Measurements from ENCODE around the gene GC. TPM values are rescaled to one million over a fixed set of nuclear protein-coding genes. Genes with fewer than 3 reads are reported as not detected.

Gene GC
- total RNA-seq, 1 donor from 2014 or later, result not detected

- no peak for FAIRE-seq
- no peaks in the 10 kb centered on the region for H3K36me3 Mint-ChIP-seq (ENCODE audit: low read depth, unreplicated experiment)
Measured at GRCh38 chr4:71769434-71769833, 14.4 kb downstream of the GC start.

GRCh38 chr4:71768123-71768522, 15.8 kb downstream of the GC start:
- Mint-ChIP-seq H3K4me1 (ENCODE audit: low read depth, unreplicated experiment) (peaks cover 12% of the 10 kb centered on the region), H3K27me3 (ENCODE audit: low read depth, unreplicated experiment) (no peaks in the 10 kb centered on the region), H3K9me3 (ENCODE audit: unreplicated experiment) (peaks cover 4% of the 10 kb centered on the region), H3K27ac (ENCODE audit: unreplicated experiment) (no peak overlapping the region), H3K36me3 (ENCODE audit: low read depth, unreplicated experiment) (no peaks in the 10 kb centered on the region), H3K4me3 (ENCODE audit: unreplicated experiment) (no peak overlapping the region)
- TF ChIP-seq EZH2 (IDR thresholded peaks at IDR 0.05; ENCODE audit: insufficient read depth, low read length) (no peak), CTCF (IDR thresholded peaks at IDR 0.05; ENCODE audit: insufficient read depth, low read depth, low read length) (no peak)
- Histone ChIP-seq H3K79me2 (ENCODE audit: insufficient read depth, low read length) (no peaks in the 10 kb centered on the region), H3K27ac (ENCODE audit: low read depth, low read length) (no peak overlapping the region), H3K4me3 (ENCODE audit: insufficient read depth, low read depth, low read length) (no peak overlapping the region), H3K4me2 (ENCODE audit: low read length) (no peak overlapping the region), H3K9ac (ENCODE audit: low read length) (no peak overlapping the region), H3K27me3 (ENCODE audit: insufficient read depth, low read length) (no peaks in the 10 kb centered on the region), H4K20me1 (ENCODE audit: insufficient read depth, low read length) (no peaks in the 10 kb centered on the region), H3K36me3 (ENCODE audit: insufficient read depth, low read length) (no peaks in the 10 kb centered on the region), H3K9me3 (ENCODE audit: insufficient read depth, low read depth, low read length) (no peaks in the 10 kb centered on the region), H2AFZ (ENCODE audit: low read depth, low read length) (no peak overlapping the region), H3K4me1 (ENCODE audit: insufficient read depth, low read length) (no peaks in the 10 kb centered on the region)
- DNase-seq (ENCODE audit: low read depth), result no peak
- no peak for FAIRE-seq

More at GRCh38 chr4:71769434-71769833, 14.4 kb downstream of the GC start:
- H3K4me1 Mint-ChIP-seq (ENCODE audit: low read depth, unreplicated experiment), result peaks cover 12% of the 10 kb centered on the region
- Histone ChIP-seq H3K79me2 (ENCODE audit: insufficient read depth, low read length) (no peaks in the 10 kb centered on the region), H2AFZ (ENCODE audit: low read depth, low read length) (no peak overlapping the region), H3K27me3 (ENCODE audit: insufficient read depth, low read length) (no peaks in the 10 kb centered on the region), H3K9ac (ENCODE audit: low read length) (no peak overlapping the region), H3K9me3 (ENCODE audit: insufficient read depth, low read depth, low read length) (no peaks in the 10 kb centered on the region), H3K36me3 (ENCODE audit: insufficient read depth, low read length) (no peaks in the 10 kb centered on the region), H3K4me3 (ENCODE audit: insufficient read depth, low read depth, low read length) (no peak overlapping the region), H3K27ac (ENCODE audit: low read depth, low read length) (no peak overlapping the region), H3K4me2 (ENCODE audit: low read length) (no peak overlapping the region), H3K4me1 (ENCODE audit: insufficient read depth, low read length) (no peaks in the 10 kb centered on the region), H4K20me1 (ENCODE audit: insufficient read depth, low read length) (no peaks in the 10 kb centered on the region)
- no peak for DNase-seq (ENCODE audit: low read depth)
- no peak overlapping the region for H3K4me3 Mint-ChIP-seq (ENCODE audit: unreplicated experiment)
- TF ChIP-seq CTCF (IDR thresholded peaks at IDR 0.05; ENCODE audit: insufficient read depth, low read depth, low read length), result no peak
- TF ChIP-seq EZH2 (IDR thresholded peaks at IDR 0.05; ENCODE audit: insufficient read depth, low read length), result no peak
- no peak overlapping the region for H3K27ac Mint-ChIP-seq (ENCODE audit: unreplicated experiment)
- H3K9me3 Mint-ChIP-seq (ENCODE audit: unreplicated experiment), result peaks cover 4% of the 10 kb centered on the region
- H3K27me3 Mint-ChIP-seq (ENCODE audit: low read depth, unreplicated experiment), result no peaks in the 10 kb centered on the region

GRCh38 chr4:71765821-71766383, 18.0 kb downstream of the GC start:
- Mint-ChIP-seq H3K27me3 (ENCODE audit: low read depth, unreplicated experiment) (no peaks in the 10 kb centered on the region), H3K27ac (ENCODE audit: unreplicated experiment) (peak overlapping the region; percentile 90), H3K4me3 (ENCODE audit: unreplicated experiment) (no peak overlapping the region), H3K9me3 (ENCODE audit: unreplicated experiment) (peaks cover 4% of the 10 kb centered on the region), H3K4me1 (ENCODE audit: low read depth, unreplicated experiment) (peaks cover 9% of the 10 kb centered on the region), H3K36me3 (ENCODE audit: low read depth, unreplicated experiment) (no peaks in the 10 kb centered on the region)
- no peak for TF ChIP-seq EZH2 (IDR thresholded peaks at IDR 0.05; ENCODE audit: insufficient read depth, low read length)
- TF ChIP-seq CTCF (IDR thresholded peaks at IDR 0.05; ENCODE audit: insufficient read depth, low read depth, low read length), result no peak
- FAIRE-seq, result no peak
- Histone ChIP-seq H3K9me3 (ENCODE audit: insufficient read depth, low read depth, low read length) (no peaks in the 10 kb centered on the region), H3K27ac (ENCODE audit: low read depth, low read length) (no peak overlapping the region), H3K79me2 (ENCODE audit: insufficient read depth, low read length) (no peaks in the 10 kb centered on the region), H3K9ac (ENCODE audit: low read length) (no peak overlapping the region), H3K27me3 (ENCODE audit: insufficient read depth, low read length) (no peaks in the 10 kb centered on the region), H3K4me1 (ENCODE audit: insufficient read depth, low read length) (no peaks in the 10 kb centered on the region), H3K36me3 (ENCODE audit: insufficient read depth, low read length) (no peaks in the 10 kb centered on the region), H2AFZ (ENCODE audit: low read depth, low read length) (no peak overlapping the region), H4K20me1 (ENCODE audit: insufficient read depth, low read length) (no peaks in the 10 kb centered on the region), H3K4me2 (ENCODE audit: low read length) (no peak overlapping the region), H3K4me3 (ENCODE audit: insufficient read depth, low read depth, low read length) (no peak overlapping the region)
- DNase-seq (ENCODE audit: low read depth), result no peak
